NCI-H128 (cell line): Measurements from ENCODE around the gene MRPL37.
A peak's percentile ranks its signal among the peaks of the same experiment; 100 is the strongest.
"Not testable (repeated sequence)": the region's sequence is repeated elsewhere in the genome, so short reads cannot be mapped to it uniquely, and the experiment has no call there.

Source experiments
- DNase-seq: peaks from one replicate; lab custom pipeline; 2025; ENCODE audit not compliant: unreplicated experiment; lab: John Stamatoyannopoulos, UW

Gene MRPL37

GRCh38 chr1:54172614-54173599 is 27.1 kb upstream of the MRPL37 start:
- no peak for DNase-seq

GRCh38 chr1:54173681-54174080 is 26.3 kb upstream of the MRPL37 start:
- DNase-seq: no peak

DNA sequence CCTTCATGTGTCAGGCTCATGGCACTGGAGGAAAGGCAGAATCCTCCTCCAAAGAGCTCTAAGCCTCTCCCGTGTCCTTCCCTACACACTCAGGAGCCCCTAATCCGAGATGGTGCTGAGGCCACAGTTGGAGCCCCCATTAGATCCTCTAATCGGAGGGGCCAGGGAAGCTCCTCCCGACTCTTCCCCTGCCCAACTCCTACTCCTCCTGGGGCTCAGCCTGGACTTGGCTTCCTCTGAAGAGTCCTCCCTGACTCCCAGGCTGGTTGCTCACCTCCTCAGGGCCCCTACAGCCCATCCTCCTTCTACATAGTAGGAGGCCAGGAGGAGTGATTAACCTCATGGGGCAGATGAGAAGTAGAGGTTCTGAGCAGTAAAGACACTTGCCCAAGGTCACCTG is 25.9 kb upstream of the MRPL37 start:
- DNase-seq: no peak

DNA sequence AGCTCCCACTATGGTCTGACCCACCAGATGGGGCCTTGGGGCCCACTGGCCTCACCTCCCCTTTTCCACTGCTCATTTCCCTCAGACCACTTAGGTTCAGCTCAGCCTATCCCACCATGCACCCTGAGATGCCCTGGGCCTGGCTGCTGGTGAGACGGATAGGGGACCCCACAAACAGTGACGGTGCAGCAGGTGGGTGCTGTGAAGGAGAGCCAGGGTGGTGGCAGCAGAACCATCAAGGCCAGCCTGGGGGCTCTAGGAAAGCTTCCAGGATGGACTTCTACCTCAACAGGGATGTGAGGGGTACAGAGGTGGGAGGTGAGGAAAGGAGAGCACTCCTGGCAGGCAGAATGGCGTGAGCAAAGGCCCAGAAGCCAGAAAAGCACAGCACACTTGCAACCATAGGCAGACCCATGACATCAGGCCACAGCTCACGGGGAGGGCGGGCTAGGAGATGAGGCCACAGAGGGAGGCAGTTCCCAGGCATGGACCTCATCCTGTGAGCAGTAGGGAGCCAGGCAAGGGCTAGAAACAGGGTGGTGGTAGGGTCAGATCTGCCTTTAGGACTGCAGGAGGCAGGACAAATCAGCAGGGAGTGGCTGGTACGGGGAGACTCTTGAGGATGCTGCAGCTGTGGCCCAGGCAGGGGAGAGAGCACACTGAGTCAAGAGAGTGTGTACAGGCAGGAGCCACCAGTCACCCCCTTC is 23.2 kb upstream of the MRPL37 start:
- no peak for DNase-seq

DNA sequence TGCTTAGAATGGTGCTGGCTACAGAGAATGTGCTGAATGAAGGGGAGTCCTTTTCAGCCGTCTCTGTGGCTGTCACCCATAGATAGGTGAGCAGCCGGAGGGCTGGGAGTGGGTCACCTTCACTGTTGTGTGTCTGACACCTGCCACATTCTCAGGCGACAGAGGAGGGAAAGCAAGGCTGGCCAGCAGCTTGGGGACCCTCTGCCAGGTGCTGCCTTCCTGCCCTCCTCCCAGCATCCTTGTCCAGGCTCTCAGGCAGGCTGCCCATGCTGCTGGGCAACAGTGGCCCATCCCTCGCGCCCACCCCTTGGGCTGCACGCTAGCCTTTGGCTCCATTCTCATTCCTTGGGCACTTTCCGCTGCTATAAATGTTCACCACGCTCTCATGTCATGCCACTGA is 22.2 kb upstream of the MRPL37 start:
- no peak for DNase-seq

DNA sequence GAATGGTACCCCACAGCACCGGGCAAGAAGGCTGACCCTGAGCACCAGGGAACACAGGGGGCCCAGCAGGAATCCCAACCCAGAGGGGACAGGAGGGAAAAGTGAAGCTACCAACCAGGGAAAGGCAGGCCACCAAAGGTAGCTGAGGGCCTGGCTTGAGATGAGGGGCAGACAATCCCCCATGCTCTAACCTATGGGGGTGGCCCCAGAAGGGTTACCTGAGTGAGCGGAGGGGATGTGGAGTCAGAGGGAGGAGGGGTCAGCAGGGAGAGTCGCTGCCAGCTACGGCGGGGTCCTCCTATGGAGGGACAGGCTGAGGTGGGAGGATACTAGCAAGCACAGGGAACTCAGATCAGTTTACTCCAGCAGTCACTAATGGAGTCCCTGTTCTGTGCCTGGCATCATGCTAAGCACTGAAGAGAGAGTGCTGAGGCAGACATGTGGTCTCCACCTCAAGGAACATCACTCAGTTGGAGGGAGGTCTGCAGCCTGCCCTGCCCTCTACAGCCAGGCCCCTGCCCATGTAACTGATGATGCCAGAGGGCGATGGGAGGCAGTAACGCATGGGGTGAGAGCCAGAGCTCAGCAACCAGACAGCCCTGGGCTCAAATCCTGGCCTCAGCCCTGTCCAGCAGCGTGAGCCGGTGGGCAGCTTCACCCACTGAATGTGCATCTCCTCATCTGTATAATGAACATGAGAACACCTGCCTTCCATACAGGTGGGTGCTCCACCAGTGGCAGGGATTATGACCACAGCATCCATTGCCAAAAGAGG is 21.5 kb upstream of the MRPL37 start:
- no peak for DNase-seq

- DNase-seq: no peak
These were observed 19.1 kb upstream of the MRPL37 start for GRCh38 chr1:54180701-54181360.

DNA sequence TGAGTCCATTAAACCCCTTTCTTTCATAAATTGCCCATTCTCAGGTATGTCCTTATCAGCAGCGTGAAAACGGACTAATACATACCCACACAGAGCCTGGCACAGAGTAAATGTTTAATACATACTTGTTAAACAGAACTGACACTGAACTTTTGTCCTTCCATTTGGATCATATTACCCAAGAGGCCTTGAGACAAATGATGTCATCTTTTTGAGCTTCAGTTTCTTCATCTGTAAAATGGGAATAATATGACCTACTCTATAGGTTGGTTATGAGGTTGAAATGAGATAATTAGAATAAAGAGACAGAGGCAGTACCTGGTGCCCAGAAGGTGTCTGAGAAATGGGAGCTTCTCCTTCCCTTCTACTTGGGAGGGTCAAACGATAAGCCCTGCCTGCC is 13.9 kb upstream of the MRPL37 start:
- no peak for DNase-seq

DNA sequence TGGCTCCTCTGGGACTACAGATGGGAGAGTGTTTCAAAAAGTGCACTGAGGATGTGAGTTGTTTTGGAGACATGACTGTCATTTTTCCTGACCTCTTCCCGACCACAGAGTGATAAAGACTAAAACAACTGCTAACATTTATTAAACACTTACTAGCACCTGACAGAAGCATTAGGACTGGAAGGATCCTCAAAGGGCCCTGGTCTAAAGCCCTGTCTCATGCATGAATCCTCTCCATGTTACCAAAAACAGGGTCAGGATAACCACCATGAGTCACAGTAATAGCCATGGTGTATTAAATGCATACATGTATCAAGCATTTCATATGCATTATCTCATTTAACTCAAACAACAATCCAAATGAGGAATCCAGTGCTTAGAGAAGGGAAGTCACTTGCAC is 11.7 kb upstream of the MRPL37 start:
- no peak for DNase-seq

GRCh38 chr1:54190526-54190925 is 9.4 kb upstream of the MRPL37 start:
- no peak for DNase-seq

GRCh38 chr1:54191525-54191924 is 8.4 kb upstream of the MRPL37 start:
- DNase-seq: no peak

- DNase-seq: no peak
These were observed 6.5 kb upstream of the MRPL37 start for GRCh38 chr1:54193453-54193852.

DNA sequence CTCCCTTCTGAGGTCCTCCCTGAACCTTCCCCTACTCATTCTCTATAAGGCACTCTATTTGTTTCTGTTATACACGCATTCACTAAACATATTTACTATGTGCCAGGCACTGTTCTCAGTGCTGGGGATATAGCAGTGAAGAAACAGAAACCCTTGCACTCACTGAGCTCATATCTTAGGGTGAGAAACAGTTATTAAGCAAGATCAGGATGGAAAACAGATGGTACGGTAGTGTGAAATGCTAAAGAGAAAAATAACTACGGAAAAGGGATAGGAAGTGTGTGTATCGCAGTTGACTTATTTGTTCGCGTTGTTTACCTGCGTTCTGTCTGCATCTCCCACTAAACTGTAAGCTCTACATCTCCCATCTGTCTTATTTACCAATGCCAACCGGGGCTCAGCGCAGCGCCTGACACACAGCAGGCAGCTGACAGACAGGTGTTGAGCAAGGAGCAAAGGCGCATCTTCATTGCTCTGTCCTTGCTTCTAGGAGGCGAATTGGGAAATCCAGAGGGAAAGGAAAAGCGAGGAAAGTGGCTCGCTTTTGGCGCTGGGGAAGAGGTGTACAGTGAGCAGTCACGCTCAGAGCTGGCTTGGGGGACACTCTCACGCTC is 709 bp upstream of the MRPL37 start:
- DNase-seq: peak; percentile 53

DNA sequence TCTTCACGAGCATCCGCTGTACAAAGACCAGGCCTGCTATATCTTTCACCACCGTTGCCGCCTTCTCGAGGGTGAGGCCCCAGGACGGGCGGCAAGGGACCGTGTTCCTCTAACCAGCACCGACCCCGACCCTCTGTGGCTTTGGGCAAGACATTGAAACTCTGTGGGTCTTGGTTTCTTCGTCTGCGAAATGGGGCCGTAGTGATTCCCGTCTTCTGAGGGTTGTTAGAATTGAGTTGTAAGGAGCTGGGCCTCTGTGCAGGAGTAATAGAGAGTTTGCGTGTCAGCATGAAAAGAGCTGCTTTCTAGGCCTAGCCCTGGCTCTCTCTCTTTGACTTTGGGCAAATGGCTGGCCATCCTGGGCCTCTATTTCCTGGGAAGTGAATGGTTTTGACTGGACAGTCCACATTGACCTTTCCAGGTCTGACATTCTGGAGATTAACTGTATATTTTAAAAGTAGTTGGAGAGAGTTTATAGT is 591 bp downstream of the MRPL37 start:
- no peak for DNase-seq

- DNase-seq: no peak
These were observed 4.2 kb downstream of the MRPL37 start for GRCh38 chr1:54204199-54204598.

DNA sequence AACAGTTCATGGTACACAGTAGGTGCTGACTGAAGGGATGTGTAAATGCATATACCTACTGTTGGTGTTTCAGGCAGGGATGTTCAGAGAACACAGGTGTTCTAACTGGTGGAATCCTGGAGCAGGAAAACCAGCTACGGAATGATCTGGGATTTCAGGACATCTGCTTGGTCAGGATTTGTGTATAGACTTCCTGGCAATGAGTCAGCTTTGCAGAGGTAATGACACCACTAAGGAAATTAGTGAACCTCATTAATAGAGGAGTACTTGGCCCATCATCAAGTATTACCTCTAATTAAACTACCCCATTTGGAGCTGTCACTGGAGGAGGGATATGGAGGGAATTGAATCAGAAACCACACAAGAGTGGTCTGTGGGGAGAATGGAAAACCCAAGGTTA is 7.3 kb downstream of the MRPL37 start:
- no peak for DNase-seq

GRCh38 chr1:54207896-54208295 is 7.9 kb downstream of the MRPL37 start:
- DNase-seq: not testable (repeated sequence)

GRCh38 chr1:54212872-54213271 is 12.9 kb downstream of the MRPL37 start:
- DNase-seq: no peak

GRCh38 chr1:54215523-54215922 is 15.6 kb downstream of the MRPL37 start:
- no peak for DNase-seq
